Mesangial cell (primary cell): ENCODE data around the gene BPIFB1. TPM values are rescaled to one million over a fixed set of nuclear protein-coding genes. Genes with fewer than 3 reads are reported as not detected.

Source experiments
- total RNA-seq: library from RNA; depleted of rRNA; stranded (reverse); fragments of >200 nt; gene quantifications from 2 replicates; pipeline ENCODE4 v1.2.3, GENCODE V29; 2015

The BPIFB1 gene, protein sequence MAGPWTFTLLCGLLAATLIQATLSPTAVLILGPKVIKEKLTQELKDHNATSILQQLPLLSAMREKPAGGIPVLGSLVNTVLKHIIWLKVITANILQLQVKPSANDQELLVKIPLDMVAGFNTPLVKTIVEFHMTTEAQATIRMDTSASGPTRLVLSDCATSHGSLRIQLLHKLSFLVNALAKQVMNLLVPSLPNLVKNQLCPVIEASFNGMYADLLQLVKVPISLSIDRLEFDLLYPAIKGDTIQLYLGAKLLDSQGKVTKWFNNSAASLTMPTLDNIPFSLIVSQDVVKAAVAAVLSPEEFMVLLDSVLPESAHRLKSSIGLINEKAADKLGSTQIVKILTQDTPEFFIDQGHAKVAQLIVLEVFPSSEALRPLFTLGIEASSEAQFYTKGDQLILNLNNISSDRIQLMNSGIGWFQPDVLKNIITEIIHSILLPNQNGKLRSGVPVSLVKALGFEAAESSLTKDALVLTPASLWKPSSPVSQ
- total RNA-seq, result not detected in 2 replicates

GRCh38 chr20:33282991-33283555 lies at the start of gene BPIFB1:
Gene BPIFB1 (plus strand): TSS chr20:33283214. CDS start chr20:33286074, 2,860 bp downstream.

GRCh38 chr20:33235696-33236095 lies 47.3 kb upstream of the BPIFB1 start, which contains the start of gene BPIFA1:
Gene BPIFA1 (plus strand): TSS chr20:33235996. CDS start chr20:33237712, 1,716 bp downstream.

Other genes starting within 250 kb of the BPIFB1 start
- not detected in 2 replicates for gene BPIFB3, start 229.3 kb upstream of the BPIFB1 start, total RNA-seq
- gene BPIFB4, start 203.6 kb upstream of the BPIFB1 start, total RNA-seq, result not detected in 2 replicates
- gene BPIFA2, start 115.1 kb upstream of the BPIFB1 start, total RNA-seq, result not detected in 2 replicates
- not detected in 2 replicates for gene BPIFA3, start 65.9 kb upstream of the BPIFB1 start, total RNA-seq
- gene BPIFA1, start 47.2 kb upstream of the BPIFB1 start, total RNA-seq, result not detected in 2 replicates
- 16.0 and 32.9 TPM in 2 replicates for gene CDK5RAP1, start 118.3 kb downstream of the BPIFB1 start, total RNA-seq
- 16.2 and 18.7 TPM in 2 replicates for gene SNTA1, start 160.5 kb downstream of the BPIFB1 start, total RNA-seq
- gene CBFA2T2, start 206.9 kb downstream of the BPIFB1 start, total RNA-seq, result 7.5 and 11.1 TPM in 2 replicates